Activated gamma-delta T cell treated with anti-CD3 and anti-CD28 coated beads, Interleukin-2, amount 50 U/mL, for 16 hours (primary cell): Measurements from ENCODE around the gene ECE1.

Experiments used
- DNase-seq: peaks from one replicate; pipeline ENCODE4 v3.0.0-alpha.2; 2020; ENCODE audit warnings: low read depth

Gene ECE1

DNA sequence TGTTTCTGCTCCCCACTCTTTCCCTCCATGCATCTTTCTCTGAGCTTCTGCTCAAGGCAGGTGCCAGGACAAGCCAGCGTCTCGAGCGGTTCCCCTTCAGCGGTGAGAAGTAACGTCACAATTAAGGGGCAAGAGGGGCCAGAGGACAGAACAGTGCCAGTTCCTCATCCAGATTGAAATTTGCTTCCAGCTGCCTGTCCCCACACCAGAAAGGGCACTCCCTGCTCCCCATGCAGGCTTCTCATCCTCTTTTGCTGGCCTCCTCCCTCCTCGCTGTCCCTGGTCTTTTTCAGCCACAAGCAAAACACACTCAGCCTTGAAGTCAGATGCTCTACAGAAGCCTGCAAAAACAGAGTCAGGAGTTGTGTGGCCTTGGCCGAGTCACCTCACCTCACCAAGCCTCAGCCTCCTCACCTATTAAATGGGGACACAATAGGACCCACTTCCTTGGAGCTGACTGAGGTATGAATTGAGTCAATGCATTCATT is 35.0 kb upstream of the ECE1 start:
- DNase-seq: no peak

DNA sequence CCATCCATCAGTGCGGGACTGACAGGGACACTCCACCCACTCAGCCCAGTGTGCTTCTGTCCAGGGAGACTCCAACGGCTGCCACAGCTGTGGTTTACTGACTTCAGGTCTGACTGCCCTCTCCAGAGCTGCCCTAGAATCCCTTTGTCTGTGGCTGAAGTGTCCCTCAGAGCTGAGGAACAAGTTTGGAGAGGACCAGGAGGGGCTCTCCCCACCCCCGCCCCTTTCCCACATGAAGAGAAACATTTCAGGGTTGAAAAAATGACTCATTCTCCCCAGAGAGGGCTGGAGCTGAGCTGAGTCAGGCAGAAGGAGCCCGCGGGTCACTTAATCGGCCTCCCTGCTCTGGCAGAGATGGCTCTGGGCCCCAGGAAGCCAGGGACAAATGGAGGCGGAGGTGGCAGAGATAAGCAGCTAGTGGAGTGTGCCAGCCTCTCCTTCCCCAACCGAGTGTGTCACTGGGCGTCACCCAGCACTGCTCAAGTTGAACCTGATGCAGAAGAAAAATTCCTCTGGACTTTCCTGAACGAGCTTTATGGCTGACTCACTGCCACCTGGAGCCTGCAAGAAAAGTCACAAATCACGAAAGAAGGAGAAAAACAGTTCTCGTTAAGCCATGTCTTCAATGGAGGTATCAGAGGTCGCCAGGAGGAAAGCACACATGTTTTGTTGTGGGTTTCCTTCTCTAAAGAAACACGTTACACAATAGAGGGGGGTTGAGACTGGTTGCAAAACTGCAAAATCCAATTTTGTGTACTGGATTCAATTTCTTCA is 34.3 kb upstream of the ECE1 start:
- peak; percentile 62 for DNase-seq

DNA sequence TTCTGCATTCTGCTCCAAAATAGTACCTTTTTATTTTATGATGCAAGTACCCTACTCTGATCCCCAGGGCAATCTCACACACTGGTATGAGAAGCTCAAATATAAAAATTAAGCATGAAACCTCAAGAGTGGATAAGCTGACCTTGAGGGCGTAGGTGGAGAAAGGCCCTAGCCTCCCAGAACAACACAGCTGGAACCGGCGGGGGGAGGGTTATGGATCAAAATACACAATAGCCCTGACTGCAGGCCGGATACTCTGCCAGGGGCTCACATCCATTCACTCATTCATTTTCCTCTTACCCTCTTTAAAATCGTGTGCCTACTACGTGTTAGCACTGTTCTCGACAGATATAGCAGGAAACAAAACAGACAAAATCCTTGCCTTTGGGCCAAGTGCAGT is 32.8 kb upstream of the ECE1 start:
- DNase-seq: no peak

DNA sequence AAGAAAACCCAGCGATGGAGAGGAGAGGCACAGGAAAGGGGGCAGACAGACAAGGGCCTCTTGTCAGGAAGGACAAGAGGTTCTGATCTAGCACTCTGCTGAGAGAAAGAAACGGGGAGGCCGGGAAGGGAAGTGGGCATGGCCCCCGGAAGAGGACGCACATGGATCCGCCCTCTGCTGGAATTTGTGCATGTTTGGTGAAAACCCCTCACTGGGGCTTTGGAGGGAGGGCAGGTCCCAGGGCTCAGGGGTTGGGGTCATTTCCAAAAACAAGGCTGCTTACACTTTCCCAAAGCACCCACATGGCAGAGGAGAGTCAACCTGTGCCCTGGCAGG is 32.4 kb upstream of the ECE1 start:
- no peak for DNase-seq

DNA sequence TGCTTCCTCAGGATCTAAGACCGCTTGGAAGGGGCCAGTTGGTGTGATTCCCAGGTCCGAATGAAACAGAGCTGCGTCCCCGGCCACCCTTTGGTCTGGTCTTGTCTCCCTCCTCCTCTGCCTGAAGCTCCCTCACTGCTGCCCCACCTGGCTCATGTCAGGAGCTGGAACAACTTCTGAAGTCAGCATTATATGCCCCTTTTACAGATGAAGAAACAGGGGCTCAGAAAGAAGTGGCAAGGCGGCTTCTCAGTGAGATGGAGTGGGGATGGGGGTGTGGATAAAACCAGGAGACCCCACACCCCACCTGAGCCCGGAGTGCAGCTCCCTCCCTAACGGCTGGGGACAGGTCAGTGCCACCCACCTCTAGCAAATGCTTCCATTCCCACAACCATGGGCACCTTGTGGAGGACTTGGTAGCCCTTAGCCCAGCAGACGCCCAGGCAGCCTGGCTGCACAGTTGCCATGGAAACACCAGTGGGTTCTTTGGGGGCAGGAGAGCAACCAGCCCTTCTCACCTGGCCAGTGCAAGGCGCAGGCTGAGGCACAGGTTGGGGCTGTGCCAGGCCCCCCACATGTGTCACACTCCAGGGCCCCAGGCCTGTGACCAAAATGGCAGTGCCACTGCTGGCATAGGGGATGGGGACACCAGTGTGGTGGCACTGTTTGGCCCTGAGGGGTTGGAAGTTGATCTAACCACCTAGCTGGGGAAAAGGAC is 31.9 kb upstream of the ECE1 start:
- no peak for DNase-seq

DNA sequence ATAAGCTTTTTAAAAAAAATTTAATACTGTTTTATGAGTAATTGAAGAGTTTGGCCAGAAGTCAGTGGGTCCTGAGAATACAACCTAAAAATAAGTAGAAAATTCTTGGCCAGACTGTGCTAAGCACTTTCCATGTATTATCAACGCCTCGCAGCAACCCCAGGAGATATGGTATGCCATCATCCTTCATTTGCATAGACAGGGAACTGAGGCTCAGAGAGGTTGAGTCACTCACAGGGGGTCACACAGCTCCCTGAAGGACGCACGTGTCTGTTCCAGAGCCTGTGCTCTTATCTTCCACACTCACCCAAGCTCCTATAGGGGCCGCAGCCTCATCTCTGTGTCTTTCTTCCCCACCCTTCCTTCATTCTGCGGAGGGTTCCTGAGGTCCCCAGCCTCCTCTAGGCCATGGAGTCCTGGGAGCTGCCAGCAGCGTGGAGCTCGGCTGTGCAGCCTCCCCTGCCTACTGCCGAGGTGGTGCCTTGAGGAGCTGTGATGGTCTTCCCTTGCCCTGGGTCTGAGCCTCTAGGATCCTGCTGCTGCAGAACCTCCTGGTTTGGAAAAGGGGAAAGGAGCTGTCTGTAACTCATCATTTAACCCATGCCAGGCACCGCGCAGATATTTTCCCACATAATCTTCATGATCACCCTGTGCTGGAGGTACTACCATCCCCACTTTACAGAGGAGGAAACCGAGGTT is 30.3 kb upstream of the ECE1 start:
- DNase-seq: no peak

DNA sequence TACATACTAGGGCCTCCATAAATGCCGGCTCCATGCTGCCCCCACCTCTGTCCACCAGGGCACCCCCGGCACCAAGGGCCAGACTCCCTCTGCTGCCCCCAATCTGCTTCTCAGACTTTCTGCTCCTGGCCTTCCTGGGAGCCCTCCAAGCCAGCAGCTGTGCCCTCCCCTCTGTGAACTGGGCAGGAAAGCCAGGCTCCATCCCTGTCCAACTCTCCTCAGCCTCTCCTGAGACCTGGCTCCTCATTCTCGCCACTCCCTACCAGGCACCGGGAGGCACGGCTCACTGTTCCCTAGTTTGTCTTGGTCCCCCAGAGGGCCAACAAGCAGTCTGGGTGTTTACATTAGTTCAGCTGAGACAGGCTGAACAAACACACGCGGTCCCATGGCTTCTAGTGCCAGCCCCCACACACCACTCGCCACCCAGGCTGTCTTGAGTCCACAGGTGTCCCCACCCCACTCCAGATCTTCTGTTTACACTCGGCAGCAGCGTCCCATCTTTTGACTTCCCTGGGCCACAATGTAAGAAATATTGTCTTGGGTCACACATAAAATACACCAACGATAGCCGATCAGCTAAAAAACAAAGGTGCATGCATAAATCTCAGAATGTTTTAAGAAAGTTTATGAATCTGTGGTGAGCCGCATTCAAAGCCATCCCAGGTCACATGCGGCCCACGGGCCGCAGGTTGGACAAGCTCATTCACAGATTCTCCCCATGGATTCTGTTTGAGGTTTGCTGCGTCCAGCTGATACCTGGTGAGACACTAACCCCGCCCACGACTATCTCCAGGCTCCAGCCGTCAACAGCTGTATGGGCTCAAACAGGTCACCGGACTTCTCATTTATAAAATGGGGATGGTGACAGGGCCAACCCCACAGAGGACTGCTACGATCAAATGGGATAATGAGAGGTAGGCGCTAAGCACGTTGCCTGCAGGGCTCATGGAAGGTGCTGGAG is 29.5 kb upstream of the ECE1 start:
- DNase-seq: no peak

DNA sequence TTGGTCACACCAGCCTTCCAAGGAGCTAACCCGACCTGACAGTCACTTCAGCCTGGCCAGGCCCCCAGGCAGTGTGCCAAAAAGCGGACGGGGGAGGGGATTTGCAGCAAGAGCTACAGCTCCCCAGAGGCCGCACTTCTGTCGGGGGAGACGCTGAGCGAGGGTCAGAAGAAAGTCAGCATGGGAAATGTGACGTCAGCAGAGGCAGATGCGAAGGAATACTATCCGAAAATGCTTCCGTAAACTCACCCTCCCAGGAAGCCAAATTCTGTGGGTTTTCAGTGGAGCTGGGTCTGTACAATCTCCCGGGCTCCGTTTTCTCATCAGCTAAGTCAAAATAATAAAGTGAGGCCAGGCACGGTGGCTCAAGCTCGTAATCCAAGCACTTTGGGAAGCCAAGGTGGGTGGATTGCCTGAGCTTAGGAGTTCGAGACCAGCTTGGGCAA is 28.5 kb upstream of the ECE1 start:
- DNase-seq: no peak

DNA sequence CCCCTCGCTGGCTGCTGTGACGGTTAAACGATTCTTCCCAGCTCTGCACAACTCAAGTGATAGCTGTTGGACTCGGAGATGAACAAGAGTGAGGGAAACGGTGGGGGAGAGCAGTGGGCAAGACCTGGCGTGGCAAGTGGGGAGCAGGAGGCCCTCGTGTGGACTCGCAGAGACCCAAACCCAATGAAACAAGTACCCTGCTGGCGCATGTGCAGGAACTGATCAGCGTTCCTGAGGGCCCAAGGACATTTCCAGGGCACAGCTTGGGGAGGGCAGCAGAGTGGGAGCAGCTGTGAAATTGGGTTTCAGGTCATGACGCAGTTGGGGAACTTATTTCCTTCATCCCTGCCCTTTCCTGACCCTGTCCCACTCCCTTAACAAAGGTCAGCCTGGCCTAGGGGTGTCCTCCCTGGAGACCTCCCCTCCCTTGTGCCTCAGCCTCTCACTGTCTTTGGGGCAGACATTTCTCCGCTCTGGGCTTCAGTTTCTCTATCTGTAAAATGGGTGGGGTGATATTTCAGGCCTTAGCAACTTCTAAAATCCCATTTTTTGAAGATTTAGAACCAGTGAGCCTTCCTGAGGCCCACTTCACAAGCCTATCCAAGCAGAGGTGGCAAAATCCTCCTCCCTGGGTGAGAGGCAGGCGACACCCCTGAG is 27.9 kb upstream of the ECE1 start:
- no peak for DNase-seq

DNA sequence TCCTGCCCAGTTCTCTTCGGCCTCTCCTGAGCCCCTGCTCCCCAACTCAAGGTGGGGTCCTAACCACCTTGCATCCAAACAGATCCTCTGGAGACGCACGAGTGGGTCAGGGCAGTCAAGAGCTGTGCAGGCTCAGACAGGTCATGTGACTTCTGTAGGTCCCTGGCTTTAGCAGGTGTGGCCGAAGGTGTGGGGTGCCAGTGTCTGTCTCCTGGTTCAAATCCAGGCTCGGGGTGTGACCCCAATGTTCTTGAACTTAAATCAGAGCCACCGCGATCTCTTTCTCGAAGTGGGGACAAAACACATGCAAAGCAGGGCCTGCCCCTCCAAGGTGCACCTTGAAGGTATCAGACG is 27.4 kb upstream of the ECE1 start:
- DNase-seq: no peak

DNA sequence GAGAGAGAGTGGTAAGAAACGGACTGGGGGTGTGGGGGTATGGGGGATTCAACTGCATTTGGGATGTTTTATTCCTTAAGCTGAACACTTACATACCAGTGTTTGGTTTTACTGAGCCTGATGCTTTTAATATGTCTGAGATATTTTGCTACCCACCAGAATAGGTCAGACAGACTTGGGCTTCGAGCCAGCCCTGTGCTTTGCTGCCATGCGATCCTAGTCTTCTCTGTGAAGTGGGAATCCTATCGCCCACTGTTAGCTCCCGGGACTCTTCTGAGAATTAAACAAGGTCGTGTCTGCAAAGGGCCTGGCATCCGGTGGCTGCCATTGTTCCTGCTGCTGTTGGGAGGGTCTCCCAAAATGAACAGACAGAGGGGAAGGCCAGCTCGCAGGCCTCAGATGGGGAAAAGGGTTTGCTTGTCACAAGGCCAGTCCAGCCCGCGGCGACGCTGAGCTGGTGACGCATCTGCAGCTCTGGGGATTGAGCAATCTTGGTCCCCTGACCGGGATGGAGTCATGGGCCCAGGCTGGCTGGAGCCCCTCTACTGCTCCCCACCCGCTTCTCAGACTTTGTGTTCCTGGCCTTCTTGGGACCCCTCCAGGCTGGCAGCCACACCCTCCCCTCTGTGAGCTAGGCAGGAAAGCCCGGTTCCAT is 26.9 kb upstream of the ECE1 start:
- DNase-seq: no peak

DNA sequence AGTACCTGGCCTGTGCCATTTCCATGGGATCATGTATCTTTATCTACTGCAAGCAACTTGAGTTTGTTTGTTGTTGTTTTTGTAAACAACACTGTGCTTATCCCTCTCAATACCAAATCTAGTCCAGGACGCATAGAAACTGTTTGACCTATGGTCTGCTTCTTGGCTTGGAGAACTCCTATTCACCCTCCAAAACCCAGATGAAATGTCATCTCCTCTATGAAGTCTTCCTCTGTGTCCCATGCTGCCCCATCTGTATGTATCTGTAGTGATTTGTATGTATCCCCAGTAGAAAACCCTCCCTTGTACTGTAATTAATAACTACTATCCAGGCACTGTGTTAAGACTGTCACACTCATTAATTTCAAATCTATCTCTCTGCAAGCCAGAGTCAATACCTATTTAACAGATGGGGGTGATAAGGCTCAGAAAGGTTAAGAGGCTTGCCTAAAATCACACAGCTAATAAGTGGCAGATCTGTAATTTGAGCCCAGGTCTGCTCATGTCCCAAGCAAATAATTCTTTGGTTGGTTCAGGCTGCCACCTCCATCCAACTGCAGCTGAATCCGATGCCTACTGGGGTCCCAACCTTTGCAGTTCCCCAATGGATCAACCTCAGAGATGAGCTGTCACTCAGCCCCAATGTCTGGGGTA is 24.6 kb upstream of the ECE1 start:
- DNase-seq: no peak

DNA sequence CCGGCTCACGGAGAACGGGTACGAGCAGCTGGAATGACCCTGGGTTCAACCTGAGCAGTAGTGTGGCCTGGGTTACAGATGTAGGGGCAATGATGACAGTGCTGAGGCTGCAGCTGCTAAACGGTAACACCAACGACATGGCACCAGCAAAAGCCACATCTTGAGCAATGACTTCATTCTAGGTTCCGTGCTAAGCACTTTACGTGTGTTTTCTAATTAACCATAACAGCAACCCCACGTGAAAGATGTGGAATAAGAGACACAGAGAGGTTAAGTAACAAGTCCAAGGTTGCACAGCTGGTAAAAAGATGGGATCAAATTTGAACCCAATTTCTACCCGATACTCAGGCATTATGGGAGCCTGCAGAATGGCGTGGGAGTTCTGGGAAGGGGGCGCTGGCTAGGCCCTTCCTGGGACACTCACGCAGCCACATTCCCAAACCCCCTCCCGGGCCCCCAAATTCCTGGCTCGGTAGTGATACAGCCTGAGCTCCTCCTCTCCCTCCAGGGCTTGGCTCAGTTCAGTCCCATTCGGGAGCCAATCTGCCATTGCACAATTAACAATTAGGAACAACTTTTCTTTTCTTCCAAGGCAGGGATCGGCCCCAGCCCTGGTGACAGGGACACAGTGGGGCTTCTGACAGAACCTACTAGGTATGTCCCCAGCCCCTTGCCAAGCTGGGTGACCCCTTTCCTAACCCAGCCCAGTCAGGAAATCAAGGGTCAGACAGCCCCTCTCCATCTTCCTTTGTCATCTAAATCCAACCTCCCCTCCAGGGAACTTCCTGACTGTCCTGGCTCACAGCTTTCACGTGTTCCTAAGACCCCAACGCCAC is 23.8 kb upstream of the ECE1 start:
- no peak for DNase-seq

DNA sequence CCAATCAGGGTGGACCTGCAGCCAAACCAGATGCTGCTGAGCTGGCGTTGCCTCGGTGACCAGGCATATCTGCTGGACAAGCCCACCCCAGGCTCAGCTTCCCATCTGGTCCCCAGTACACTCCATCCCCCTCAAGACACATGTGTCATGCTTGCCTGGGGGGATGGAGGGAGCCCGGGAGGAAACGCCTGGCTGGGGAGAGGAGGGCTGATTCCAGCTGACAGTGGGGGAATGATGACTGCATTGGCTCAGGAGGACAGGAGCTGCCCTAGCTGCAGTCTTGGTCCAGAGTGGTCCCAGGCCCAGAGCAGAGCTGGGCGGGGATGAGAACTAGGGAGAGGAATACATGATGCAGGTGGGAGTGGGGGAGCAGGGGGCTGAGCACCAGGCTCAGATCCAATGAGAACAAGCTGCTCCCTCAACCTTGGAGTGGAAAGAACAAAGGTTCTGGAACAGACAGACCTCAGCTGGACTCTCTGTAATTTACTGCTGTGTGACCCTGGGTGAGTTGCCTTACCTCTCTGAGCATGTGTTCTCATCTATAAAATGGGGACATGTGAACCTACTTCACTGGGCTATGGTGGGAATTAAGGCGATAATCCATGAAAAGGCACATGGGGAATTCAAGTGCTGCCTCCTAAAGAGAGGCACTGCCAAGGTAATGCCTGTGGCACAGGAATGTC is 23.1 kb upstream of the ECE1 start:
- no peak for DNase-seq

DNA sequence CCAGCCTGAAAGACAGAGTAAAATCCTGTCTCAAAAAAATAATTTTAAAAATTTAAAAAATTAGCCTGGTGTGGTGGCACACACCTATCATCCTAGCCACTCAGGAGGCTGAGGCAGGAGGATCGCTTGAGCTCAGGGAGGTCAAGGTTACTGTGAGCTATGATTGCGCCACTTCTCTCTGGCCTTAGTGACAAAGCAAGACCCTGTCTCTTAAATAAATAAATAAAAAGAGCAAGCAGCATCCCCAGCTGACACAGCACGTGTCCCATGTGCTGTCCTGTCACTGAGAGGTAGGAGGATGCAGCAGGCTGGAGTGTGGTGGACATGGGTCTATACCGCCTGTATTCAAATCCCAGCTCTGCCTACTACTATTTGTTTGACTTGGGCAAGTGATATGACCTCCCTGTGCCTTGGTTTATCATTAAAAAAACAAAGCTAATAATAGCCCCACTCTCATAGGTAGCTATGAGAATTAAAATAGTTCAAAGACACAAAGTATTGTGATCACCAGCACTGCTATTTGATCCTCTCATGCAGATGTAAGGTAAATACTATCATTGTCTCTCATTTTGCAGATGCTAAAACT is 22.2 kb upstream of the ECE1 start:
- DNase-seq: no peak

DNA sequence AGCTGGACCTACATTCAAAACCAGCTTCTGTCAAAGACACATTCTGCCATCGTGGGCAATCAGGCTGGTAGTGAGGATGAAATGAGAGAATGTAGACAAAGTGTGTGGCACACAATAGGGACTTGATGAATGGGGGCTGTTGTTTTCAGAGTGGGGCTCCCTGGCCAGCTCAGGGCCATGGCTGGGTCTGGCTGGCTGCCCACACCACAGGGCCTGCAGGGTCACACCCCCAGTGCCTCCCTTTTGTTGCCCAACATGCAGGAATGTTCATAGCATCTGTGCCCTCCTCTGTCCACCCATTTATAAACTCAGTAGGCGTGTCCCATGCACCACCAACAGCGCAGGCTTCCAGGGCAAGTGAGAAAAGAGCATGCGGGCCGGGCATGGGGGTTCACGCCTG is 20.8 kb upstream of the ECE1 start:
- no peak for DNase-seq

DNA sequence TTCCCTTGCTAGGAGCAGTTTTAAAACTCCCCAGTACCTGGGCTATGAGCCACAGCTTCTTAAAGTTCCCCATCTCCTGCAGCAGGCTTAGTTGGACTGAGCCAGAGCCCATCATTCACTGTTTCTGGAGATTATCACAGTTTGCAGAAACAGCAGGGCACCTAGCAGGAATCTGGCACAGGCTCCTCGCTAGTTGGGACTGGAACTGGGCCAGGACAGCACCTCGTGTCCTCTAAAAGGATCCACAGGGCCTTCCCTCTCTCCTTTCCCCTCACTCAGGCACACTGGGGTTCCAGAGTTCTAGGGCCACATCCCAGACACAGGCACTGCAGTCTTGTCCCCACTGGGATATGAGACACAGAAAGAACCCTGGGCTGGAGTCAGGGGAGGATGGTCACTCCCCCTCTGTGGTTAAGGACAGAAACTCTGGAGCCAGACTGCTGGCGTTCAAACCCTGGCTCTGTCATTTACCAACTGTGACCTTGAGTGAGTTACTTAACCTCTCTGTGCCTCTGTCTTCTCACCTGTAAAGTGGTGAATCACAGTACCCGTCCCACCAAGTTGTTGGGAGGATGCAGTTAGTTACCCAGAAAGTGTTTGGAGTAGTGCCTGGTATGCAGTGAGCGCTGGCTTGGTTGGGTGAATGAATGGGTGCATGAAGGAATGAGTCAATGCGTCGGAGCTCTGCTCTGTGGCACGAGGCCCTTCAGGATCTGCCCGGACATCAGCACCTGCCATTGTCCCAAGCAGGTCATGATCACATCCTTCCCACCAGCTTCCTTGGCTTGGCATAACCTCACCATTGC is 18.8 kb upstream of the ECE1 start:
- no peak for DNase-seq

DNA sequence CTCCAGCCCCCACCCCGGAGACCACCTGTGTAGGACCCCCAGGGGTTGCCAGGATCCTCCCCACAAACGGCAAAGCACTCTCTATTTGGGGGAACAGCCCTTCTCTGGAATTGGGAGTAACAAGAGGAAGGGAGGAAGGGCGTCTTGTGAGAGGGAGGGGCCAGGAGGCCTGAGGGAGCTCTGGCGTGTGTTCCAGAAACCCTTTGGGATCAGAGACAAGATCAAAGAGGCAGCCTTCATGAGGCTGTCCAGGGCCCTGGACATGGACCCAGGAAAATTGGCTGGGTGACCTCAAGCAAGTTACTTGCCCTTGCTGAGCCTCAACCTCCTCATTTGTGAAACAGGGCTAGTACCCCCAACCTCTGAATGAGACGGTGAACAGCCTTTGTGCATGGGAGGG is 18.1 kb upstream of the ECE1 start:
- DNase-seq: no peak
